NCI-H226 (cell line): ENCODE data around the gene CCDC106.

Experiments used
- DNase-seq: peaks from one replicate; pipeline ENCODE4 v3.0.0-alpha.2; 2015

Gene CCDC106

DNA sequence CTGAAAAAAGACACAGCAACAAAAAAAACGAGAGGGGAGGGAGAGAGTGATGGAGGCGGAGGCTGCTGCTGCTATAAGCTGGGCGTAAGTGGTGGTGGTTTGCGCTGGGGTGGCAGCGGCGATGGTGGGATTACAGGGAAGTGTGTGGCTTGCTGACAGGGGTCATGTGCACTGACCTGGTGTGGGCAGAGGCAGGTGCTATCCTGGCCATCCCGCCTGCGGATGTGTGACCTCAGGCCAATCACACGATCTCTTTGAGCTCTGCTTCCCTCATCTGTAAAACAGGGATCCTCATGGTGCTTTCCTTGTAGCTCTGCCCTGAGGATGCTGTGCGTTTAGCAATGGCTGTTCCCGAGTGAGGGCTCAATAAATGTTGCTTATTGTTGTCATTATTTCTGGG lies 10.5 kb upstream of the CCDC106 start:
- no peak for DNase-seq

DNA sequence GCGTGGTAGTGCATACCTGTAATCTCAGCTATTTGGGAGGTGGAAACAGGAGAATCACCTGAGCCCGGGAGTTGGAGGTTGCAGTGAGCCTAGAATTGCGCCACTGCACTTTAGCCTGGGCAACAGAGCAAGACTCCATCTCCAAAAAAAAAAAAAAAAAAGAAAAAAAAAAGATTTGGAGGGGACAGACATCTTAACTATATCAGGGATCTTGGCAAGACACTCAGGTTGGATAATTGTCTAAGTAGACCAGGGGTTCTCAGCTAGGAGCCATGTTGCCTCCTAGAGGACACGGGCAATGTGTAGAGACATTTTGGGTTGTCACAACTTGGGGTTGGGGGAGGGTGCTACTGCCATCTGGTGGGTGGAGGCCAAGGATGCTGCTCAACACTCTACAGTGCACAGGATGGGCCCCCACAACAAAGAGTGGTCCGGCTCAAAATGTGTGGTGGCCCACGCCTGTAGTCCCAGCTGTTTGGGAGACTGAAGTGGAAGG lies 9.1 kb upstream of the CCDC106 start:
- DNase-seq = no peak

DNA sequence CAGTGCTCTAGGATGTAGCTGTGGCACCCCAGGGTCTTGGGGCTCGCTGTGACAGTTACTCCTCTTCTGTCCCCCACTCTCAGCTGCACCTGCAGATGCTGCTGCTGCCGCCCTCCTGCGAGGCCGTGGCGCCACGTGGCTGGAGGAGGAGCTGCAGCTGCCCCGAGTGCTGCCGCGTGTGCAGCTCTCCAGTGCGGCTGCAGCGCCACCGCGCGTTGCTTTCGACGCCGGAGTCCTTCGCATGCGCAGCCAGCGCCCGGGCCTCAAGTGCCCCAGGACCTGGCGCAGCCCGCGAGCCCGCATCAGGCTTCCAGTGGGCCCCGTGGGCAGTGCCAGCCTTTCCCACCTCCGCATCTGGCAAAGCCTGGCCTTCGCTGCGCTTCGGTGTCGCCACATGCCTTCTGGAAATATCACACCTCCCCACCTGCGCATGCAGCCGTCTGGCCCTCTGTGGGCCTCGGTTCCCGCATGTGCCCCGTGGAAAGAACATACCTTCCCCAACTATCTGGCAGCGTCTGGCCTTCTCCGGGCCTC lies 7.9 kb upstream of the CCDC106 start:
- peak; percentile 54 for DNase-seq

DNA sequence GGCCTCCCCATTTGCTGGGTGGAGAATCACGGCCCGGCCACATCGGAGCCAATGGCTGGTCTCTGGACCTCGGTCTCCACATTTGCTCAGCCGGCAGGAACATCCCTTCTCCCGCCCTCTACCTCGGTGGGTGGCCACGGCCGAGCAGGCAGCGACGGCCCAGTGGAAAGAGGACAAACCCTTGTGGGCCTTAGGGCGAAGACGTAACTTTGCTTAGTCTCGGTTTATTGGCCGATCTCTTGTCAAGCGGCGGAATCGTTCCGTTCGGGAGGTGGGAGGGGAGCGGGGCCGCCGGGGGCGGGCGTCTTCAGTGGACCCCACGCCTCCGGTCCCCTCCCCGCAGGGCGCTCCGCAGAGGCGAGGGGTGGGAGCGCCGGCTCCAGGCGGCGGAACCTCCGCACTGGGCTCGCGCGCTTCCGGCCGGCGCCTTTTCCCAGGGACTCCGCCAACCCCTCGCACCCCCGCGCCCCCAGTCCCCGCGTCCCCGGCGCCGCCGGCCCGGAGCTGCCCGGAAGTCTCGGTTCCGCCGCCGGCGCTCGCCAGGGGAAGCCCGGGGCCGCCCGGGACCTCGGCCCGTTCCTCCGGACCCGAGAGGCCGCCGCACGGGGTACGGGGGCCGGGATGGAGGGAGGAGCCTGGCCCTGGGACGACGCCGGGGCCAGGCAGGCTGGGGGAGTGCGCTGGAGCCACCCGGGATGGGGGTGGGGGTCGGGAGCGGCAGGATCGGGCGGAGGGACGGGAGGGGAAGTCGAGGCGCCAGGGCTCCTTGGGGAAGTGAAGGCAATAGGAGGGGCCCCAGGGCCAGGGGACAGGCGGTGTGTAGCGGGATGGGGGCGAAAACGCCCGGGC lies 7.2 kb upstream of the CCDC106 start, which contains the start of gene ZNF580:
Gene ZNF580, plus strand, starts transcription at position 426 of the 849 bp plus-strand sequence. CDS start 1,507 bp downstream, outside the sequence.
- peak; percentile 80 for DNase-seq

DNA sequence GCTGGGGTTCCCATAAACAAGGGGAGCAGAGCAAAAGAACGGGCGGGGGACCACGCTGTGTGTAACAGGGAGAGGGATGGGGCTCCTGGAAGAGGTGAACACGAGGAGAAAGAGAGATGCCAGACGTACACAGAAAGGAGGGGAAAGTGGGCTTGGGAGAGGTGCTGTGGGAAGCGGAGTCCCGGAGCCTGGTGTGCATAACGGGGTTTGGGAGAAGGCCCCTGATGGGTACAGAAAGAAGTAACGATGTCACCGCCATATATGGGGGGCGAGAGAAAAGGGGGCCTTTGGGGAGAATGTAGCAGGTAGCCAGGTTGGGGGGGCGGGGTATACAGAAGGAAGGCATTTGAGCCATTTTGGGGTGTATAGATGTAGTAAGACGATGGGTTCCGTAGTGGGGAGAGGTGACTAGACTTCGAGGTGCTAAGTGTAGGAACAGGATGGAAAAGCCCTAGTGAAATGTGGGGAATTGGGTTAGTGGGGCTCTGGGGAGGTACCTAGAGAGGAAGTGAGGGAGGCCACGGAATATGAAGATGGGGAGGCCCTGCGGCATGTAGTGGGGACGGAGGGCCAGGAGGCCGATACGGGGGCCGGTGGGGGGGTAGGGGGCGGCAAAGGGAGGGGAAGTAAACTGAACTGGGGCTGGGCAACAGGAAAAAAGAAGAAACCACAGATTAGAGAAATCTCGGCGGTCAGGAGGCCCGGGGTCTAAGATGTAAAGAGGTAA lies 6.4 kb upstream of the CCDC106 start:
- DNase-seq = peak; percentile 43

DNA sequence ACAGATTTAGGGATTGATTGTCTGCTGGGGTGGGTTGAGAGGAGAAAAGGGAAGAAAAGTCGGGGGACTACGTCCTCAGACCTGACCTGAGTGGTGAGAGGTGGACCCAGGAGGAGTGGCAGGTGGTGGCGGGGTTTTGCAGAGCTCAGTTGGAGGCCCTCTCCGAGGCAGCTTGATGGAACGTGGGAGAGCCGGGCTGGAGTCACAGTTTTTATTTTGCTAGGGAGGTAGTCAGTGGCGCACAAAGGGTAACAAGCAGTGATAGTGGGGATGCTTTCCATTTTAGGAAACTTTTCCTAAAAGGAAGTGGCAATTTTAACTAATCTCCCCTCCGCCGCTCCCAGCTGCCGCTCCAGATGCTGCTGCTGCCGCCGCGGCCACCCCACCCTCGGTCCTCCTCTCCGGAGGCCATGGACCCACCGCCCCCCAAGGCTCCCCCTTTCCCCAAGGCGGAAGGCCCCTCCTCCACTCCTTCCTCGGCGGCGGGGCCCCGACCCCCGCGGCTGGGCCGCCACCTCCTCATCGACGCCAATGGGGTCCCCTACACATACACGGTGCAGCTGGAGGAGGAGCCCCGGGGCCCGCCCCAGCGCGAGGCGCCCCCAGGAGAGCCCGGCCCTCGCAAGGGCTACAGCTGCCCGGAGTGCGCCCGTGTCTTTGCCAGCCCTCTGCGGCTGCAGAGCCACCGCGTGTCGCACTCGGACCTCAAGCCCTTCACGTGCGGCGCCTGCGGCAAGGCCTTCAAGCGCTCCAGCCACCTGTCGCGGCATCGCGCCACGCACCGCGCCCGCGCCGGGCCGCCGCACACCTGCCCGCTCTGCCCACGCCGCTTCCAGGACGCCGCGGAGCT lies 5.6 kb upstream of the CCDC106 start:
- no peak for DNase-seq

DNA sequence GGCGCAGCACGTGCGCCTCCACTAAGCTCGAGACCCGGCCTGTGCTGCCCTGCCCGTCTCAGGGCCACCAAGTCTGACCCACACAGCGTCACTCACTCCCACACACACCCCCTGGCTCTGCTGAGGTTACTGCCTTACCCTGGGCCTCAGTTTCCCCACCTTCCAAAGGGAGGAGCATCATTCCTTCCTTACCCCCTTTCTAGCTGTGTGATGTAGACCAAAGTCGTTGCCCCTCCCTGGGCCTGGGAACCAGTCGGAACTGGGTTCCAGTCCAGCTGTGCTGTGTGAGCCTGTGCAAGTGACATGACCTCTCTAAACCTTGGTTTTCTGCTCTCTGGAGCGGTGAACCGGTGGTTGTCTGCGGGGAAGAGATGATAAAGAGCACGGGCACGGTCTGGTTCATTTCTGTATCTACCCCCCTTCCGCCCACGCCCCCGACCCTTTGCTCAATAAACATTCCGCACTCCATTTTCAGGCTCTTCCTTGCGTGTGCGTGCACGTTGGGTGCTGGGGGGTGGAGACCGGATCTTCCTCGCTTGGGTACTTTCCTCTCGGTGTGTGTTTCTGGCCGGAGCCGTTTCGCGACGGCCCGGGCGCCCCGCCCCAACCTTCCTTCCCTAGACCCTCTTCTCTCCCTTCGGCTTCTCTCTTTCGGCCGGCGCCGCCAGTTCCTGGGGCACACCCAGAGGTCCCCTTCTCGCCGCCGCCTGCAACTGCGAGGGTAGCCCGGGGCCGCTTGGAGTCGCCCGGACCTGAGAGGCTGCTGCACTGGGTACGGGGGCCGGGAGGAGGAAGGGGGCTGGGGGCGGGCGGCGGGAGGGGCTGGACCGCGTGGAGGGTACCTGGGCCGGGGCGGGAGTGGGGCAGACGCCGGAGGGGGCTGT lies 4.8 kb upstream of the CCDC106 start, which contains the start of gene ZNF581:
Gene ZNF581, plus strand, starts transcription at position 647 of the 884 bp plus-strand sequence. CDS start 923 bp downstream, outside the sequence.
- peak; percentile 85 for DNase-seq

DNA sequence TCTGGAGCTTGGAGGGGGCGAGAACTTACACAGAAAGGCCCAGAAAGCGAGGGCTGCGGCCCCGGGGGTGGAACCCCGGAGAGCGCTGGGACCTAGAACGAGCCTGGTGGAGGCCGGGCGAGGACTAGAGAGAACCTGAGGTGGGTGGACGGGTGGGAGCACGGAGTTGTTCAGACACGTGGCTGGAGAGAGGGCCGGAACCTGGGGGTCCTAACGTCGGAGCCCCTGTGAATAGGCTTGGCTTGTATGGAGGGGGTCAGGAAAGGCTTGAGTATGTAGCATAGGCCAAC lies 4.2 kb upstream of the CCDC106 start:
- no peak for DNase-seq

DNA sequence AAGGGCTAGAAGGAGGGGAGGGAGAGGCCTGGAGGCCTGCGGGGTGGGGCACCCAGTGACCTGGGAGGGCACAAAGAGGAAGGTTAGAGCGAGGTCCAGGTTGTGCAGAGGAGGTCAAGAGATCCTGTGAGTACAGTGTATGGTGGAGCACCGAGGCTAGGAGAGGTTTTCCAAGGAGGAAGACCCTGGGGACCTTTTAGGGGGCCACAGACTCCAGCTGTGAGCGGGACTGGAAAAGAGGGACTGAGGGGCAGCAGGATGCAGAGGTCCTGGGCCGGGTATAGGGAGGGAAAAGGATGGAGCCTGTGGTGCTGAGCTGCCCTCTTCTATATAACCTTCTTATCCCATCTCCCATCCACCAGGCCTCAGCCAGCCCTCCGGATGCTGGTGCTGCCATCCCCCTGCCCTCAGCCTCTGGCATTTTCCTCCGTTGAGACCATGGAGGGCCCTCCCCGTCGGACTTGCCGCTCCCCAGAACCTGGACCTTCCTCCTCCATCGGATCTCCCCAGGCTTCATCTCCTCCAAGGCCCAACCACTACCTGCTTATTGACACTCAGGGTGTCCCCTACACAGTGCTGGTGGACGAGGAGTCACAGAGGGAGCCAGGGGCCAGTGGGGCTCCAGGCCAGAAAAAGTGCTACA lies 3.7 kb upstream of the CCDC106 start:
- no peak for DNase-seq

DNA sequence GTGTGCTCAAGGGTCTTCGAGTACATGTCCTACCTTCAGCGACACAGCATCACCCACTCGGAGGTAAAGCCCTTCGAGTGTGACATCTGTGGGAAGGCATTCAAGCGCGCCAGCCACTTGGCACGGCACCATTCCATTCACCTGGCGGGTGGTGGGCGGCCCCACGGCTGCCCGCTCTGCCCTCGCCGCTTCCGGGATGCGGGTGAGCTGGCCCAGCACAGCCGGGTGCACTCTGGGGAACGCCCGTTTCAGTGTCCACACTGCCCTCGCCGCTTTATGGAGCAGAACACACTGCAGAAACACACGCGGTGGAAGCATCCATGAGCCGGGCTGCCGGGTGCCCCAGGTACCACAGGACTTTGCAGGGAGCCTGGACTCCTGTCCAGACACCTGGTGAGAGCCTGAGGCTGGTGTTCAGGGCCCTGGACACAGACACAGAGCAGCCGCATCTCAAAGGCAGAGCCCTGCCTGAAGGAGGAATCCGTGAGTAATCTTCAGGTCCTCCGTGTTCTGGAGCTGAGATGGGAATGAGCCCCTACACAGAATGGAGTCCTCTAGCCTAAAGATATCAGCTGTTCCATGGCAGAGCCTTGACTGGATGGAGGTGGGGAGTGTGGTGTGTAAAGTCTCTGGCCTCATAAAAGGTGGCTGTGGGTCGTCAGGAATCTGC lies 3.0 kb upstream of the CCDC106 start:
- no peak for DNase-seq

DNA sequence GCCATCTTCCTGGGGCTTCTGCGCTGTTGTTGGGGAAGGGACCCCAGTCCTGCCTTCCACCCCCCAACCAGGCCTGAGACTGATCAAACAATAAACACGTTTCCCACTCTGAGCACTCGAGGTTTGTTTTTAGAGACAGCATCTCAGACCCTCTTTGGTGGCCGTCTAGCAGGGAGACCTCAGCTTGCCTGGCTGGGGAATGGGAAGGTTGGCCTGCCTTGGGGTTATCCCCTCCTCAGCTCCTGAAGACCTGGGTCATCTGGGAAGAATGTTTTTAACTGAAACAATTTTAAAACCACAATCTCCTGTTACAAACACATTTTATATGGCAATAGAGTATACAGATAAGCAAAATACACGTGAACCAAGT lies 2.5 kb upstream of the CCDC106 start:
- DNase-seq = no peak

DNA sequence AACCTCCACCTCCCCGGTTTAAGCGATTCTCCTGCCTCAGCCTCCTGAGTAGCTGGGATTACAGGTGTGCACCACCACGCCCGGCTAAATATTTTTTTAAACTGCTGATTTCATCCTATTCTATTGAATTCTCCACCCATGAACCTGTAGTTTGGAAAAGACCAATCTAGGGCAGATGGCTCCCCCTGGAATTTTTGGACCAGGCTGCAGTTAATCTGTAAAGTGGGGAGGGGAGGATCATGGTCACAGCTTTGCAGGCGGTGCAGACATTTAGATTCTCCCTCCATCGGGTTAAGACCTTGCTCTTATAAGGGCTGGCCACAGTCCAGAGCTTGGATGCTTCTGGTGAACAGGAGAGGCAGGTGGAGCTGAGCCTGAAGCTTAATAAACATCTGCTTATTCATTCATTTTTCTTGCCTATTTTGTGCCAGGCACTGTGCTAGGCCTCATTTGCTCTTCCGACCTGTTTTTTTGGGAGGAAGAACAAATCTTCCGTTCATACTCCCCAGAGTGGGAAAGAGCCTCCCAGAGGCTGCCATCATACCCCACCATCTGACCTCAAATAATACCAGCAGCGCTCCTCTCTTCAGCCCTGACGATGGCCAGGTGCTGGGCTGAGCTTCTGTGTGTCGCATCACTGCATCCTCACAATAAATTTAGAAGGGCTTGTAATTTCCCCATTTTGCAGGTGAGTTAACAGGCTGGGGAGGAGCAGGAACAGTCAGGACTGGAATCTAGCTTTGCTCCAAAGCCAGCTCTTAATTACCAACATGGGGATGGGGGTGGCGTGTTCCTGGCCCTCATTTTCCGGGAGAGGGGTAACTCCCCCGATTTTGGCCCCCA lies 902 bp upstream of the CCDC106 start:
- DNase-seq = no peak

DNA sequence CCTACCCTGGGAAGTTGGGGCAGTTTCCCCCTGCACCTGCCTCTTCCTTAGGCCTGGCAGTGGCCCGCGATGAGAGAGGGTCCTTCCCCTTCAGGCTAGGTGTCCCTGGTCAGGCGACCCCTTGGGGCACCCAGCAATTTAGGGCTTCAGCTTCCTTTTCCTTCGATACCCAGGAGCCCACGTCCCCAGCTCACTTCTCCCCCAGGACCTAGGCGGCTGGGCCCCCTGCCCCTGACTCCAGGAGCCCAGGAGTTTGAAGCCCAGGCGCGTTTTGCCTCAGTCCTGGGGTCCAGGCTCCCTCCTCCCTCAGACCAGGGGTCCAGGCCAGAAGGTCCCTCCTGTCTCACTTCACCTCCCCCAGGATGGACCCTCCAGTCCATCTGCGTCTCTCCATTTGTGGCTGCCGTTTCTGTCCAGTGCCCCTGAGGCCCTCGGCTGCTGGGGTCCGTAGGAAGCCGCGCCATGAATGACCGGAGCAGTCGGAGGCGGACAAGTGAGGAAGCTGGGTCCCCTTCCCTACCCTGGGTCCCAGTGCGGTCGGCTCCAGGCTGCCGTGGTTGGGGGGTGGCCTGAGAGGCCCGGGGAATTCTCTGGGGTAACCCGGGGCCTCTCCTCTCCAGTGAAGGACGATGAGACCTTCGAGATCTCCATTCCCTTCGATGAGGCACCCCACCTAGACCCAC lies 714 bp downstream of the CCDC106 start:
- no peak for DNase-seq

DNA sequence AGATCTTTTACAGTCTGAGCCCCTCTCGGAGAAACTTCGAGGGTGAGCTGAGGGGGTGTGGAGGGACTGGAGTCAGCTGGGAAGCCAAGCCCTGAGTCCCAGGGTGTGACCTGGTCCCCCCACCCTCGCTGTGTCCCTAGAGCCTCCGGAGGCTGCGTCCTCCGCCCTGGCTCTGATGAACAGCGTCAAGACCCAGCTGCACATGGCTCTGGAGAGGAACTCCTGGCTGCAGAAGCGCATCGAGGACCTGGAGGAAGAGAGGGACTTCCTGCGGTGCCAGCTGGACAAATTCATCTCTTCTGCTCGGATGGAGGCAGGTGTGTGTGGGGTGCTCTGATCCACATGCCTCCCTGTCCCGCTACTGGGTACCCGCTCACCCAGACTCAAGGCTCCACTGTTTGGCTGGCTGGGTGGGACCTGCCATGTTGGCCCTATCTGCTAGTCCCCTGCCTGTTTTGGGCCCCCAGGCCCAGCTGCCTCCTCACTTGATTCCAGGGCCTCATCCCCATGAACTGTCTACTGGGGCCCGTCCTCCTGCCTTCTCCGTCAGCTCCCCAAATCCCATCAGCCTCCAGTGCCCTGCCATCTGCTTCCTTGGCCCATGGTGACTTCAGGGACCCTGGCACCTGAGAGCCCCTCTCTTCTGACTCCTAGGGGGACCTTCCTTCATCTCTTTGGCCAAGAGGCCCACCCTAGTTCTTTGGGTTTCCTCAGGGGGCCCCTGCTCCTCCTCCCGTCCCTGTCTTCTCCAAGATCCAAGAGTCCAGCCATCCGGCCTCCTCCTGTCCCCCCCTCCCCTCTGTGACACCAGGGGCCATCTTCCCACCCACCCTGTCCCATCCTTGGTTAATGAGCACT lies 1.5 kb downstream of the CCDC106 start:
- DNase-seq = no peak

DNA sequence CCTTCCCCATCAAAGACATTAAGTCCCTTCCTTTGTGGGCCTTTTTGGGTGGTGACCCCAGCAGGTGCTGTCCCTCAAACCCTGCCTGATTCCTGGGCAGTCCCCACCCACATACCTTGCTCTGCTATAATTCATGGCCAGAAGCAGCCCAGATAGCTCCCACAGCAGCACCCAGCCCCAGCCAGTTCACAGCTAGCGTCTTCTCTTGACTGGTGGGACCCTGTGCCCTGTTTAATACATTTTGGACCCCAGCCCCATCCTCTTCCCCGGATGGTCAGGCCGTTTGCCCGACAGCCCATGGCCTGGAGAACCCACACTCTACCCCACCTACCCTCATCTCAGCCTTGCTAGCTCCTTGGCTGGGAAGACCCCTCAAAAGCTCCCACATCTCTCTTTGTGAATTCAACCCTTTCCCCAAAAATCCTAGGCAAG lies 2.1 kb downstream of the CCDC106 start:
- DNase-seq = no peak

DNA sequence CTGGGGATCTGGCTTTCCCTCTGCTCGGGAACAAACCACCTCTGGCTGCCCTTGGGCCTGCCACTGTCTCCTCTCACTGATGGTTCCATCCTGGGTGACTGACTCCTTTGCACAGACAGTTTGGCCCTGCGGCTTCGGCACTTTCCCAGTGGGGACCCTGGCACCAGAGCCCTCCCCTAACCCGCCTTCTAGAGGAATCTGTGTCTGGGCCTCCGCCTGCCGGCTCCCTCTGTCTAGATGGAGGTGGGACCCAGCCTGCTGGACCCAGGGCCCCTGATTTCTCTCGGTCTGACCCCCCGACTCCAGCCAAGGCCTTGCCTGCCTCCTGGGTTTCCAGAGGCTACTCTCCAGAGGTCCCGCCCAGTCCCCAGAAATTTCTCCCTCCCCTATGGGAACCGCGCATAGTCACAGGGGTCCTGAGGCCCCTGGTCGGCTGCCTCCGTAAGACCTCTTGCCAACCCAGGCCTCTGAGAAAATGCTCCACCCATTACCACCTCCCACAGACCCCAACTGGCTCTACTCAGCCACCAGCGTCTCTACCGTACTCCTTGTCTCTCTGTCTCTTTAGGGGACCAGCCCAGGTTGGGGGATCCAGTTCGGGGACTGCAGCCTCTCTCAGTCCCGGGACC lies 2.7 kb downstream of the CCDC106 start:
- no peak for DNase-seq

DNA sequence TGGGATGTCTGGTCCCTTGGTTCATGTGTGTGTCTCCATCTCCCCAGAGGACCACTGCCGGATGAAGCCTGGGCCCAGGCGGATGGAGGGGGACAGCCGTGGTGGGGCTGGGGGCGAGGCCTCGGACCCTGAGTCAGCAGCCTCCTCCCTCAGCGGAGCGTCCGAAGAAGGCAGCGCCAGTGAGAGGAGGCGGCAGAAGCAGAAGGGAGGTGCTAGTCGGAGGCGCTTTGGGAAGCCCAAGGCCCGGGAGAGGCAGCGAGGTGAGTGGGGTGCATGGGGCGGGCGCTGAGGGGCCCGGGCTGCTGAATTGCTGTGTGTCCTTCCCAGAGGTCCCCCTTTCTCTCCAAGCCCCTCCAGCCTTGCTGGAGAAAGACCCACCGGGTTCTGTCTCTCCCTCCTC lies 3.2 kb downstream of the CCDC106 start:
- DNase-seq = no peak
